Glomerular endothelial cell (primary cell): ENCODE measurements around the gene MICB. TPM values are rescaled to one million over a fixed set of nuclear protein-coding genes. Genes with fewer than 3 reads are reported as not detected.
"Not testable (repeated sequence)": the region's sequence is repeated elsewhere in the genome, so short reads cannot be mapped to it uniquely, and the experiment has no call there.

ENCODE experiments used
- DNase-seq: peaks from one replicate; pipeline ENCODE4 v3.0.0-alpha.2; 2011; ENCODE audit warnings: low read depth, low spot score; ENCODE audit errors: extremely low read depth
- total RNA-seq: library from RNA; depleted of rRNA; stranded (reverse); fragments of >200 nt; gene quantifications from 2 replicates; pipeline ENCODE4 v1.2.3, GENCODE V29; 2015

Gene MICB
- total RNA-seq, 1 donor from 2014 or later, result 14.5 TPM

- DNase-seq, result no peak
These were observed 37.8 kb downstream of the MICB start for GRCh38 chr6:31535538-31536324.

- no peak for DNase-seq
These were observed 41.0 kb downstream of the MICB start for GRCh38 chr6:31538805-31539400.

GRCh38 chr6:31540640-31541039, 42.7 kb downstream of the MICB start:
- no peak for DNase-seq

GRCh38 chr6:31541059-31541657, 43.2 kb downstream of the MICB start:
- DNase-seq, result no peak

GRCh38 chr6:31541658-31542521, 43.9 kb downstream of the MICB start, which contains the start of gene DDX39B:
Gene DDX39B (minus strand): TSS chr6:31542003. CDS start chr6:31540532, 1,471 bp downstream.
- DNase-seq, result peak; percentile 92

- DNase-seq, result no peak
These were observed 45.7 kb downstream of the MICB start for GRCh38 chr6:31543639-31544038.

- DNase-seq, result no peak
These were observed 46.7 kb downstream of the MICB start for GRCh38 chr6:31544676-31545075.

GRCh38 chr6:31545291-31545690, 47.3 kb downstream of the MICB start:
- no peak for DNase-seq

- DNase-seq, result peak; percentile 63
These were observed 48.5 kb downstream of the MICB start, which contains the start of gene ATP6V1G2 for GRCh38 chr6:31546339-31546957. Gene ATP6V1G2 (minus strand): TSS chr6:31546608. CDS start chr6:31546559, 49 bp downstream.

- DNase-seq, result peak; percentile 89
These were observed 49.2 kb downstream of the MICB start, which contains the start of gene NFKBIL1 for GRCh38 chr6:31546958-31547726. Gene NFKBIL1 (plus strand): TSS chr6:31547608. CDS start chr6:31547695, 87 bp downstream.

- DNase-seq, result no peak
These were observed 50.0 kb downstream of the MICB start for GRCh38 chr6:31547727-31548543.

- DNase-seq, result no peak
These were observed 50.6 kb downstream of the MICB start for GRCh38 chr6:31548544-31548873.

- not testable (repeated sequence) for DNase-seq
These were observed 53.4 kb downstream of the MICB start for GRCh38 chr6:31551371-31551770.

- no peak for DNase-seq
These were observed 58.4 kb downstream of the MICB start for GRCh38 chr6:31556307-31556706.

GRCh38 chr6:31557443-31558317, 59.7 kb downstream of the MICB start:
- no peak for DNase-seq

- DNase-seq, result no peak
These were observed 60.3 kb downstream of the MICB start for GRCh38 chr6:31558318-31558625.

GRCh38 chr6:31558631-31559500, 60.9 kb downstream of the MICB start:
- DNase-seq, result no peak
